D721Med (cell line): ENCODE results near the gene IBA57.
"Not testable (repeated sequence)": the region's sequence is repeated elsewhere in the genome, so short reads cannot be mapped to it uniquely, and the experiment has no call there.

Experiments
- DNase-seq: peaks from one replicate; pipeline ENCODE4 v3.0.0; 2011; ENCODE audit warnings: low spot score; ENCODE audit not compliant: insufficient read length
- FAIRE-seq: peaks from 2 replicates; lab custom pipeline; 2011; peaks lifted over from hg19 to GRCh38; lab: Jason Lieb, UNC
- CTCF ChIP-seq: IDR thresholded peaks from 2 replicates; pipeline ENCODE4 v1.5.1; 2012; ENCODE audit warnings: mild to moderate bottlenecking, control low read depth; ENCODE audit not compliant: insufficient read depth; ENCODE audit errors: missing control alignments

The IBA57 gene

GRCh38 chr1:228185641-228185965 is 20.0 kb downstream of the IBA57 start:
- DNase-seq, result no peak
- TF ChIP-seq CTCF, result no peak
- FAIRE-seq, result no peak

- not testable (repeated sequence) for FAIRE-seq
Measured at GRCh38 chr1:228188249-228188648, 22.6 kb downstream of the IBA57 start.

GRCh38 chr1:228190182-228190581 is 24.6 kb downstream of the IBA57 start:
- FAIRE-seq (no peak), DNase-seq (no peak)
- no peak for TF ChIP-seq CTCF

More at GRCh38 chr1:228188249-228188648, 22.6 kb downstream of the IBA57 start:
- not testable (repeated sequence) for DNase-seq

- FAIRE-seq (no peak), DNase-seq (no peak)
- no peak for TF ChIP-seq CTCF
Measured at GRCh38 chr1:228190778-228191177, 25.2 kb downstream of the IBA57 start.

- no peak for TF ChIP-seq CTCF
- DNase-seq (no peak), FAIRE-seq (no peak)
Measured at GRCh38 chr1:228194436-228194835, 28.8 kb downstream of the IBA57 start.

- DNase-seq (no peak), FAIRE-seq (no peak)
- TF ChIP-seq CTCF, result no peak
Measured at GRCh38 chr1:228194921-228195812, 29.6 kb downstream of the IBA57 start.

GRCh38 chr1:228197555-228198147 is 32.0 kb downstream of the IBA57 start:
- DNase-seq (no peak), FAIRE-seq (no peak)
- TF ChIP-seq CTCF, result no peak
